HL-60 (cell line): ENCODE data around the gene MACC1.

Source experiments
- GABPA ChIP-seq: IDR thresholded peaks from 2 replicates; pipeline ENCODE4 v1.6.1; 2012; ENCODE audit warnings: low read depth
- POLR2AphosphoS5 ChIP-seq: IDR thresholded peaks from 2 replicates; pipeline ENCODE4 v1.6.1; 2012; ENCODE audit warnings: low read depth
- TF ChIP-seq, protein P1 (sequence below): IDR thresholded peaks from one replicate; pipeline ENCODE4 v1.5.1; 2011; ENCODE audit warnings: low read length, control low read depth, inconsistent platforms; ENCODE audit not compliant: insufficient read depth
- TF ChIP-seq, protein P2 (sequence below): IDR thresholded peaks from 2 replicates; pipeline ENCODE4 v1.6.1; 2012; ENCODE audit warnings: low read depth; ENCODE audit not compliant: insufficient replicate concordance

DNA sequence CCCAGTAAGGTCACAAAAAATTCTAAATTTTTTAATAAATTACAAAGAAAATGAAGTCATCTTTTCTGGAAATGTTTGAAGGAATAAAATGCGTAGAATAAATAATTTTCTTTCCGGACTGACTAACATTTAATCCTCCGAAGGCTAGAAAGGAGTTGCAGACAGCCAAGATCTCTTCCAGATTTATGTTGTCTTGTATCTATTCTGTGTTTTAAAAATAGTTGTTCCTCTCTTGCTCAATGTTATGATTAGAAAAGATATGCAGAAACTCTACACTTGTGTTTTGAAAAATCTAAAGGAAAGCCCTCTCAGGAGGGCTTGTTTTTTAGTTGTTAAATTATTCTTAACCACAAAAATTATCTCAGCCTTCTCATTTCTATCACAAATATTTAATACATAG lies 70.7 kb downstream of the MACC1 start:
- TF ChIP-seq, protein P1, sequence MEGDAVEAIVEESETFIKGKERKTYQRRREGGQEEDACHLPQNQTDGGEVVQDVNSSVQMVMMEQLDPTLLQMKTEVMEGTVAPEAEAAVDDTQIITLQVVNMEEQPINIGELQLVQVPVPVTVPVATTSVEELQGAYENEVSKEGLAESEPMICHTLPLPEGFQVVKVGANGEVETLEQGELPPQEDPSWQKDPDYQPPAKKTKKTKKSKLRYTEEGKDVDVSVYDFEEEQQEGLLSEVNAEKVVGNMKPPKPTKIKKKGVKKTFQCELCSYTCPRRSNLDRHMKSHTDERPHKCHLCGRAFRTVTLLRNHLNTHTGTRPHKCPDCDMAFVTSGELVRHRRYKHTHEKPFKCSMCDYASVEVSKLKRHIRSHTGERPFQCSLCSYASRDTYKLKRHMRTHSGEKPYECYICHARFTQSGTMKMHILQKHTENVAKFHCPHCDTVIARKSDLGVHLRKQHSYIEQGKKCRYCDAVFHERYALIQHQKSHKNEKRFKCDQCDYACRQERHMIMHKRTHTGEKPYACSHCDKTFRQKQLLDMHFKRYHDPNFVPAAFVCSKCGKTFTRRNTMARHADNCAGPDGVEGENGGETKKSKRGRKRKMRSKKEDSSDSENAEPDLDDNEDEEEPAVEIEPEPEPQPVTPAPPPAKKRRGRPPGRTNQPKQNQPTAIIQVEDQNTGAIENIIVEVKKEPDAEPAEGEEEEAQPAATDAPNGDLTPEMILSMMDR = no peak
- TF ChIP-seq, protein P2, sequence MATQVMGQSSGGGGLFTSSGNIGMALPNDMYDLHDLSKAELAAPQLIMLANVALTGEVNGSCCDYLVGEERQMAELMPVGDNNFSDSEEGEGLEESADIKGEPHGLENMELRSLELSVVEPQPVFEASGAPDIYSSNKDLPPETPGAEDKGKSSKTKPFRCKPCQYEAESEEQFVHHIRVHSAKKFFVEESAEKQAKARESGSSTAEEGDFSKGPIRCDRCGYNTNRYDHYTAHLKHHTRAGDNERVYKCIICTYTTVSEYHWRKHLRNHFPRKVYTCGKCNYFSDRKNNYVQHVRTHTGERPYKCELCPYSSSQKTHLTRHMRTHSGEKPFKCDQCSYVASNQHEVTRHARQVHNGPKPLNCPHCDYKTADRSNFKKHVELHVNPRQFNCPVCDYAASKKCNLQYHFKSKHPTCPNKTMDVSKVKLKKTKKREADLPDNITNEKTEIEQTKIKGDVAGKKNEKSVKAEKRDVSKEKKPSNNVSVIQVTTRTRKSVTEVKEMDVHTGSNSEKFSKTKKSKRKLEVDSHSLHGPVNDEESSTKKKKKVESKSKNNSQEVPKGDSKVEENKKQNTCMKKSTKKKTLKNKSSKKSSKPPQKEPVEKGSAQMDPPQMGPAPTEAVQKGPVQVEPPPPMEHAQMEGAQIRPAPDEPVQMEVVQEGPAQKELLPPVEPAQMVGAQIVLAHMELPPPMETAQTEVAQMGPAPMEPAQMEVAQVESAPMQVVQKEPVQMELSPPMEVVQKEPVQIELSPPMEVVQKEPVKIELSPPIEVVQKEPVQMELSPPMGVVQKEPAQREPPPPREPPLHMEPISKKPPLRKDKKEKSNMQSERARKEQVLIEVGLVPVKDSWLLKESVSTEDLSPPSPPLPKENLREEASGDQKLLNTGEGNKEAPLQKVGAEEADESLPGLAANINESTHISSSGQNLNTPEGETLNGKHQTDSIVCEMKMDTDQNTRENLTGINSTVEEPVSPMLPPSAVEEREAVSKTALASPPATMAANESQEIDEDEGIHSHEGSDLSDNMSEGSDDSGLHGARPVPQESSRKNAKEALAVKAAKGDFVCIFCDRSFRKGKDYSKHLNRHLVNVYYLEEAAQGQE = no peak
- TF ChIP-seq GABPA = no peak
- TF ChIP-seq POLR2AphosphoS5 = no peak
